Sigmoid colon (tissue), 3 donors: ENCODE data around the gene GCLC.

Source experiments
- POLR2A ChIP-seq, 2 donors: fragments of 450-650 bp; IDR thresholded peaks; one replicate each; pipeline ENCODE4 v1.6.1; 2016; ENCODE audit warnings: antibody characterized with exemption in 2 of 2, mild to moderate bottlenecking in 2 of 2, moderate library complexity in 2 of 2
- TF ChIP-seq, protein P1 (sequence below), 4 experiments: fragments of 450-650 bp in 3 of 4; fragments of 200-600 bp in 1 of 4; IDR thresholded peaks; one replicate each; pipeline ENCODE4 v1.5.1; 2016 to 2019; ENCODE audit warnings: antibody characterized with exemption in 4 of 4, mild to moderate bottlenecking in 3 of 4, moderate library complexity in 2 of 4

- TF ChIP-seq, protein P1, sequence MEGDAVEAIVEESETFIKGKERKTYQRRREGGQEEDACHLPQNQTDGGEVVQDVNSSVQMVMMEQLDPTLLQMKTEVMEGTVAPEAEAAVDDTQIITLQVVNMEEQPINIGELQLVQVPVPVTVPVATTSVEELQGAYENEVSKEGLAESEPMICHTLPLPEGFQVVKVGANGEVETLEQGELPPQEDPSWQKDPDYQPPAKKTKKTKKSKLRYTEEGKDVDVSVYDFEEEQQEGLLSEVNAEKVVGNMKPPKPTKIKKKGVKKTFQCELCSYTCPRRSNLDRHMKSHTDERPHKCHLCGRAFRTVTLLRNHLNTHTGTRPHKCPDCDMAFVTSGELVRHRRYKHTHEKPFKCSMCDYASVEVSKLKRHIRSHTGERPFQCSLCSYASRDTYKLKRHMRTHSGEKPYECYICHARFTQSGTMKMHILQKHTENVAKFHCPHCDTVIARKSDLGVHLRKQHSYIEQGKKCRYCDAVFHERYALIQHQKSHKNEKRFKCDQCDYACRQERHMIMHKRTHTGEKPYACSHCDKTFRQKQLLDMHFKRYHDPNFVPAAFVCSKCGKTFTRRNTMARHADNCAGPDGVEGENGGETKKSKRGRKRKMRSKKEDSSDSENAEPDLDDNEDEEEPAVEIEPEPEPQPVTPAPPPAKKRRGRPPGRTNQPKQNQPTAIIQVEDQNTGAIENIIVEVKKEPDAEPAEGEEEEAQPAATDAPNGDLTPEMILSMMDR (IDR thresholded peaks at IDR 0.05): no peak
- TF ChIP-seq POLR2A (IDR thresholded peaks at IDR 0.05): no peak
Observed at GRCh38 chr6:53518862-53519261, 26.0 kb downstream of the GCLC start.
